ENCODE measurements around the gene PCED1B. TPM values are rescaled to one million over a fixed set of nuclear protein-coding genes. Genes with fewer than 3 reads are reported as not detected.
A peak's percentile ranks its signal among the peaks of the same experiment; 100 is the strongest.
"Not testable (repeated sequence)": the region's sequence is repeated elsewhere in the genome, so short reads cannot be mapped to it uniquely, and the experiment has no call there.

The PCED1B gene
- total RNA-seq, 1 donor from 2014 or later, result 55.5 TPM

- H3K9me3 Mint-ChIP-seq; DNase-seq (ENCODE audit: low spot score); H3K27ac Mint-ChIP-seq; intact Hi-C loops (cut with micrococcal nuclease); H3K27me3 Mint-ChIP-seq (ENCODE audit: insufficient read depth); H3K4me3 Mint-ChIP-seq: not testable (repeated sequence)
- Mint-ChIP-seq H3K4me1 (ENCODE audit: low read depth) (peaks cover 16% of the 10 kb centered on the region), H3K36me3 (ENCODE audit: low read depth) (peaks cover 19% of the 10 kb centered on the region)
These were observed 37.9 kb downstream of the PCED1B start for GRCh38 chr12:47117305-47117704.

- no peaks in the 10 kb centered on the region for H3K9me3 Mint-ChIP-seq
- peaks cover 17% of the 10 kb centered on the region for H3K36me3 Mint-ChIP-seq (ENCODE audit: low read depth)
- H3K27ac Mint-ChIP-seq, result peak overlapping the region; percentile 46
- peaks cover 10% of the 10 kb centered on the region for H3K4me1 Mint-ChIP-seq (ENCODE audit: low read depth)
- H3K4me3 Mint-ChIP-seq, result no peak overlapping the region
- H3K27me3 Mint-ChIP-seq (ENCODE audit: insufficient read depth), result no peaks in the 10 kb centered on the region
- no peak for DNase-seq (ENCODE audit: low spot score)
- intact Hi-C loops (cut with micrococcal nuclease), result loop anchor here (1.0 to 2.0 kb wide), 3 partner anchors 9 to 276 kb away; no protein-coding TSS in a partner anchor
These were observed 41.3 kb downstream of the PCED1B start for GRCh38 chr12:47120736-47121135.

- intact Hi-C loops (cut with micrococcal nuclease), result loop anchor here (1.0 to 2.0 kb wide), 3 partner anchors 10 to 276 kb away; no protein-coding TSS in a partner anchor
- no peak for DNase-seq (ENCODE audit: low spot score)
- H3K27ac Mint-ChIP-seq, result peak overlapping the region; percentile 46
- H3K4me3 Mint-ChIP-seq, result no peak overlapping the region
- H3K27me3 Mint-ChIP-seq (ENCODE audit: insufficient read depth), result no peaks in the 10 kb centered on the region
- peaks cover 10% of the 10 kb centered on the region for H3K4me1 Mint-ChIP-seq (ENCODE audit: low read depth)
- H3K36me3 Mint-ChIP-seq (ENCODE audit: low read depth), result peaks cover 17% of the 10 kb centered on the region
- no peaks in the 10 kb centered on the region for H3K9me3 Mint-ChIP-seq
These were observed 41.7 kb downstream of the PCED1B start for GRCh38 chr12:47121146-47121545.

GRCh38 chr12:47122602-47123001, 43.2 kb downstream of the PCED1B start:
- Mint-ChIP-seq H3K4me1 (ENCODE audit: low read depth) (peaks cover 10% of the 10 kb centered on the region), H3K4me3 (no peak overlapping the region), H3K36me3 (ENCODE audit: low read depth) (peaks cover 20% of the 10 kb centered on the region), H3K27ac (no peak overlapping the region), H3K27me3 (ENCODE audit: insufficient read depth) (no peaks in the 10 kb centered on the region), H3K9me3 (no peaks in the 10 kb centered on the region)
- no peak for DNase-seq (ENCODE audit: low spot score)
- intact Hi-C loops (cut with micrococcal nuclease), result no loop called here

GRCh38 chr12:47123730-47124129, 44.3 kb downstream of the PCED1B start:
- Mint-ChIP-seq H3K36me3 (ENCODE audit: low read depth) (peaks cover 20% of the 10 kb centered on the region), H3K27me3 (ENCODE audit: insufficient read depth) (no peaks in the 10 kb centered on the region), H3K4me3 (no peak overlapping the region), H3K9me3 (no peaks in the 10 kb centered on the region), H3K4me1 (ENCODE audit: low read depth) (peaks cover 10% of the 10 kb centered on the region), H3K27ac (no peak overlapping the region)
- no peak for DNase-seq (ENCODE audit: low spot score)
- intact Hi-C loops (cut with micrococcal nuclease), result no loop called here

- Mint-ChIP-seq H3K27ac (no peak overlapping the region), H3K36me3 (ENCODE audit: low read depth) (peaks cover 18% of the 10 kb centered on the region), H3K4me1 (ENCODE audit: low read depth) (peaks cover 10% of the 10 kb centered on the region), H3K4me3 (no peak overlapping the region), H3K9me3 (no peaks in the 10 kb centered on the region), H3K27me3 (ENCODE audit: insufficient read depth) (no peaks in the 10 kb centered on the region)
- DNase-seq (ENCODE audit: low spot score), result no peak
- intact Hi-C loops (cut with micrococcal nuclease), result no loop called here
These were observed 45.0 kb downstream of the PCED1B start for GRCh38 chr12:47124451-47124850.

- DNase-seq (ENCODE audit: low spot score), result no peak
- peaks cover 2% of the 10 kb centered on the region for H3K4me1 Mint-ChIP-seq (ENCODE audit: low read depth)
- no peaks in the 10 kb centered on the region for H3K9me3 Mint-ChIP-seq
- no peaks in the 10 kb centered on the region for H3K27me3 Mint-ChIP-seq (ENCODE audit: insufficient read depth)
- H3K36me3 Mint-ChIP-seq (ENCODE audit: low read depth), result peaks cover 20% of the 10 kb centered on the region
- no peak overlapping the region for H3K27ac Mint-ChIP-seq
- intact Hi-C loops (cut with micrococcal nuclease), result no loop called here
- no peak overlapping the region for H3K4me3 Mint-ChIP-seq
These were observed 46.8 kb downstream of the PCED1B start for GRCh38 chr12:47126246-47126645.

- Mint-ChIP-seq H3K9me3 (no peaks in the 10 kb centered on the region), H3K27me3 (ENCODE audit: insufficient read depth) (no peaks in the 10 kb centered on the region), H3K4me3 (no peak overlapping the region), H3K27ac (no peak overlapping the region), H3K36me3 (ENCODE audit: low read depth) (peaks cover 14% of the 10 kb centered on the region), H3K4me1 (ENCODE audit: low read depth) (no peaks in the 10 kb centered on the region)
- intact Hi-C loops (cut with micrococcal nuclease), result no loop called here
- DNase-seq (ENCODE audit: low spot score), result no peak
These were observed 51.6 kb downstream of the PCED1B start for GRCh38 chr12:47131011-47131410.

DNA sequence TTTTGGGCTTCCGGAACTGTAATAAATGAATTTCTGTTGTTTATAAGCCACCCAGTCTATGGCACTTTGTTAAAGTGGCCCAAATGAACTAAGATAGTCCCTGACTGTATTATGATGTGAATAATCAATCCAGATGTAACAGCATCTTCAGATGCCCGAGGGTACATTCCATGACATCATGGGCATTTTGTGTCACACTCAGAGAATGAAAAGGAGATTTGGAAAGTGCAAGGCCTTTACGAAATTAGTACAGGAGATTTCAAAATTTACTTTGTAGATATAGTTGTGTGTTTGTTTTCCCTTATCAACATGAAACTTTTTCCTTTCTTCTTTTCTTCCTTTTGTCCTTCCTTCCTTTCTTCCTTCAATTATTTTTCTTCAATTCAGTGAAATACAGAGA, 54.6 kb downstream of the PCED1B start:
- no peak overlapping the region for H3K4me3 Mint-ChIP-seq
- H3K4me1 Mint-ChIP-seq (ENCODE audit: low read depth), result no peaks in the 10 kb centered on the region
- intact Hi-C loops (cut with micrococcal nuclease), result no loop called here
- H3K36me3 Mint-ChIP-seq (ENCODE audit: low read depth), result peaks cover 16% of the 10 kb centered on the region
- H3K9me3 Mint-ChIP-seq, result peaks cover 1% of the 10 kb centered on the region
- no peaks in the 10 kb centered on the region for H3K27me3 Mint-ChIP-seq (ENCODE audit: insufficient read depth)
- no peak overlapping the region for H3K27ac Mint-ChIP-seq
- DNase-seq (ENCODE audit: low spot score), result no peak

GRCh38 chr12:47135578-47135977, 56.2 kb downstream of the PCED1B start:
- intact Hi-C loops (cut with micrococcal nuclease), result no loop called here
- H3K4me3 Mint-ChIP-seq, result no peak overlapping the region
- H3K36me3 Mint-ChIP-seq (ENCODE audit: low read depth), result peaks cover 24% of the 10 kb centered on the region
- peaks cover 5% of the 10 kb centered on the region for H3K9me3 Mint-ChIP-seq
- no peak for DNase-seq (ENCODE audit: low spot score)
- H3K27me3 Mint-ChIP-seq (ENCODE audit: insufficient read depth), result no peaks in the 10 kb centered on the region
- no peak overlapping the region for H3K27ac Mint-ChIP-seq
- no peaks in the 10 kb centered on the region for H3K4me1 Mint-ChIP-seq (ENCODE audit: low read depth)

- H3K4me3 Mint-ChIP-seq, result no peak overlapping the region
- peaks cover 22% of the 10 kb centered on the region for H3K36me3 Mint-ChIP-seq (ENCODE audit: low read depth)
- peaks cover 1% of the 10 kb centered on the region for H3K4me1 Mint-ChIP-seq (ENCODE audit: low read depth)
- DNase-seq (ENCODE audit: low spot score), result no peak
- H3K27ac Mint-ChIP-seq, result no peak overlapping the region
- peaks cover 5% of the 10 kb centered on the region for H3K9me3 Mint-ChIP-seq
- intact Hi-C loops (cut with micrococcal nuclease), result no loop called here
- H3K27me3 Mint-ChIP-seq (ENCODE audit: insufficient read depth), result no peaks in the 10 kb centered on the region
These were observed 59.7 kb downstream of the PCED1B start for GRCh38 chr12:47139000-47139681.

DNA sequence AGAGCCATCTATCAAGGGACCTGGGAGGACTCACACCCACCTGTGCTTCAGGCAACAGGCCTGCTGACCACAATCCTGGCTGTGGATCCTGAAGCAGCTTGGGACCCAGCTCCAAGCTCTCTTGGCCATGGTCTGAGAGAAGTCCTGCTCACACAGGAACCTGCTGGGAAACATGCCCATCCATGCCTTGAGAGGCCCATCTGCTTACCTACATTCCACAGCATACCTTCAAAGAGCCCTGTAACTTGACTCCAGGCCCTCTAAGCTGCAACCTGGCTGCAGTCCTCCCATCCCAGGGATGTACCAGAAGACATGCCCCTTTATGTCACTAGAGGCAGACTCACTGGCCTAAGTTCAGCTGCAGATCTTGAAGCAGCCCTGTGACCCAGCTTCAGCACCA, 62.0 kb downstream of the PCED1B start:
- H3K36me3 Mint-ChIP-seq (ENCODE audit: low read depth), result peaks cover 20% of the 10 kb centered on the region
- H3K27me3 Mint-ChIP-seq (ENCODE audit: insufficient read depth), result no peaks in the 10 kb centered on the region
- no peak overlapping the region for H3K4me3 Mint-ChIP-seq
- intact Hi-C loops (cut with micrococcal nuclease), result no loop called here
- DNase-seq (ENCODE audit: low spot score), result no peak
- peaks cover 21% of the 10 kb centered on the region for H3K4me1 Mint-ChIP-seq (ENCODE audit: low read depth)
- peaks cover 8% of the 10 kb centered on the region for H3K9me3 Mint-ChIP-seq
- no peak overlapping the region for H3K27ac Mint-ChIP-seq

DNA sequence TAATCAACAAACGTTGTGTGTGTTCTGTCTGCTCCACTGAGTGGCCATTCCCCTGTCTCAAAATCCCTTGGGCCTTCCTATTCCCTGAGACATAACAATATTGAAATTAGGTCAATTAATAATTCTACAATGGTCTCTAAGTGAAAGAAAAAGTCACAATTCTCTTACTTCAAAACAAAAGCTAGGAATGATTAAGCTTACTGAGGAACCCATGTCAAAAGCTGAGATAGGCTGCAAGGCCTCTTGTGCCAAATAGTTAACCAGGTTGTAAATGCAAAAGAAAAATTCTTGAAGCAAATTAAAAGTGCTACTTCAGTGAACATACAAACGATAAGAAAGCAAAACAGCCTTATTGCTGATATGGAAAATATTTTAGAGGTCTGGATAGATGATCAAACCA, 65.3 kb downstream of the PCED1B start:
- Mint-ChIP-seq H3K9me3 (peaks cover 3% of the 10 kb centered on the region), H3K36me3 (ENCODE audit: low read depth) (peaks cover 12% of the 10 kb centered on the region), H3K27me3 (ENCODE audit: insufficient read depth) (no peaks in the 10 kb centered on the region), H3K4me3 (no peak overlapping the region), H3K4me1 (ENCODE audit: low read depth) (peaks cover 21% of the 10 kb centered on the region), H3K27ac (no peak overlapping the region)
- no peak for DNase-seq (ENCODE audit: low spot score)
- intact Hi-C loops (cut with micrococcal nuclease), result loop anchor here (5.0 kb wide), 1 partner anchor 48 kb away; no protein-coding TSS in a partner anchor
